GM21423 (cell line): ENCODE results near the gene TMPRSS6.

Experiments used
- ATAC-seq: cut with Tn5 transposase; IDR thresholded peaks from one replicate; pipeline ENCODE4 v1.9.1; 2021; ENCODE audit warnings: mild to moderate bottlenecking, moderate library complexity; ENCODE audit not compliant: unreplicated experiment

Gene TMPRSS6

GRCh38 chr22:37069719-37070118 is 39.8 kb downstream of the TMPRSS6 start:
- no peak for ATAC-seq

- ATAC-seq: no peak
Observed at GRCh38 chr22:37069319-37069718, 40.2 kb downstream of the TMPRSS6 start.

GRCh38 chr22:37068859-37069258 is 40.7 kb downstream of the TMPRSS6 start:
- ATAC-seq: no peak

- no peak for ATAC-seq
Observed at GRCh38 chr22:37067428-37067827, 42.1 kb downstream of the TMPRSS6 start.

DNA sequence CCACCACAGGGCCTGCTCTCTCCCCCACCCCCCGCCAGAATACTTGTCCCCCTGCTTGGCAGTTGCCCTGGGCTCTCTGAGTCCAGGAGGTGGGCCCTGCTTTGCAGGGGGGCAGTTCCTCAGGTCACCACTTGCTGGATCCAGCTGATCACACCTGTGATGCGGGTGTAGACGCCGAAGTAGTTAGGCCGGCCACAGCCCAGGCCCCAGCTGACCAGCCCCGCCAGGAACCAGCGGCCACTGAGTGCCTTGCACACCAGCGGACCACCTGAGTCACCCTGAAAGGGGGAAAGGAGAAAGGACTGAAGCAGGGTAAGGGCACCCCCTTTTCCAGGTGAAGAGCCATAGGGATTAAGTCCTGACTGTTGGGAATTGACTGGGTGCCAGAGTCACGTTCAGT is 43.6 kb downstream of the TMPRSS6 start:
- ATAC-seq: no peak

GRCh38 chr22:37065180-37065579 is 44.3 kb downstream of the TMPRSS6 start:
- no peak for ATAC-seq

- no peak for ATAC-seq
Observed at GRCh38 chr22:37064553-37064952, 45.0 kb downstream of the TMPRSS6 start.

GRCh38 chr22:37063431-37064420 is 45.8 kb downstream of the TMPRSS6 start:
- no peak for ATAC-seq

- no peak for ATAC-seq
Observed at GRCh38 chr22:37062702-37063381, 46.7 kb downstream of the TMPRSS6 start.

DNA sequence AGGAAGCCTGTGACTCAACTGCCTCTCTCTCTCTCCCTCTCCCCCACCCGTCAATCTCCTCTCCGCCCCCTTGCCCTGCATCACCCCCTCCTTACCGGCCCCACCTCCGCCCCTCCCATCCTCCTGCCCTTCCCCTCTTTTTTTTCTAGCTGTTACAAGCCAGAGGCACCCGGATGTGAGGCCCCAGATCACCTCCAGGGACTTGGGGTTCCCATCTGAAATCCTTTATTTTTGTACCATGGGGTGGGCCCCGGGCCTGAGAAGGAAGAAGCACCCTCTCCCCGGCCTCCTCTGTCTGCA is 47.2 kb downstream of the TMPRSS6 start:
- ATAC-seq: no peak

DNA sequence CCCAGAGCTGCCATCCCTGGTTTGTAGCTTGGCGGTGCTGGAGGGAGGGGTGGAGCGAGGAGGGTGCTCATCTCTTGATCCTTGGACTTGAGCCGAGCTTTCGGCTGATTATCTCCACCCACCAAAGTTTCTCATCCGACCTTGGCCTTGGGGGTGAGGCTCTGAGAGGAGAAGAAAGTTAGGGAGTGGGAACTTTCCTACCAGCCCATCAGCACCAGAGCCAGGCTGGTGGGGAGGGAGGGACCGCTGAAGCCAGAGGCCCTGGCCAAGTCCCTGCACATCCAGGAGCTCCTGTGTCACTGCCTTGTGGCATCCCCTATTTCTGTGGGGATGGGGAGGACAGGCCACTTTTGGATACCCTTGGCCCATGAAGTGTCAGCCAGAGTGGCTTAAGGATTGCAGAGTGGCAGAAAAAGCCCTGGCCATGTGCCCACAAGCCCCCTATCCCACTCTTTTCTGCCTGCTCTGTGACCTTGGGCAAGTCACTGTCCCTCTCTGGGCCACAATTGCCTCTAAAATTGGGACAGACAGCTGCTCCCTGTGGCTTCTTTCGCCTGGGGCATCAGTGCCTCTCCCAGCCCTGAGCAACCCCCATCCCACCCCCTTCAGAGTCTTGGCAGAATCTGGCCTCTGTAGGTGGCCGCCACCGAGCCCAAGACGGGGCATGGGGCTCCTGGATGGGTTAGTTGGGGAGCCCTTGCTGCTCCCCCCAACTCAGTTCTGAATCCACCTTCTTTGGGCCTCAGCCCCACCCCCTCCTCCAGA is 47.7 kb downstream of the TMPRSS6 start:
- ATAC-seq: no peak

DNA sequence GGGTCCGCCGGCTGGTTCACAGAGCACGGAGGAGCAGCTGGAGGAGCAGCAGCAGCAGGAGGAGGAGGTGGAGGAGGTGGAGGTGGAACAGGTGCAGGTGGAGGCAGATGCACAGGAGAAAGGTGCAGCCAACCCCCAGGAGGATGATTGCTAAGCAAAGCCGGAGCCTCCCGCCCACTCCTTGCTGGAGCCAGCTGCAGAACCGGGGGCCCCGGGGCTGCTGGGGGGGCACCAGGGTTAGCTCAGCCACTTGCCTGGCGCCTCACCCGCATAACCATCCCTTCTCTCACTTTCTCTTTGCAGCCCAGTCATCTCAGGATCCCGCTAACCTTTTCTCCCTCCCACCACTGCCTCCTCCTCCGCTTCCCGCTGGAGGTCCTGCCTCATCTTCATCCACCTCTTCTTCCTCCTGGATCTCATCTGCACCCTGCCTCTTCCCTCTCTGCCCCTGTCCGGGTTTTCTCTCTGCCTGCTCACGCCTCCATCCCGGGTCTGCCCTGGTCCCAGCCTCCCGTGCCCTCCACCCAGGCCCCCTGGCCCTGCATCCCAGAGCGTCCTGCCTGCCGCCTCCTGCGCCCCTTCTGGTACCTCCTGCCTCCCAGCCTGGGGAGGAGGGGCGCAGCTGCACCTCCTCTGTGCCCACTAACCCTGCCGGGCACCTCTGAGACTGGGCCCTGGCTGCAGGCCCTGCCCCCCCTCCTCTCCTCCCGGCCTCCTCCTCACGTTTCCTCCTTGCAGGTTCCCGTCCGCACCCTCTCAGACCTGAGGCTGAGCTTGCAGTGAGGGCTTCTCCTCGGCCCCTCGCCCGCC is 48.5 kb downstream of the TMPRSS6 start:
- no peak for ATAC-seq

- no peak for ATAC-seq
Observed at GRCh38 chr22:37059876-37060449, 49.5 kb downstream of the TMPRSS6 start.

DNA sequence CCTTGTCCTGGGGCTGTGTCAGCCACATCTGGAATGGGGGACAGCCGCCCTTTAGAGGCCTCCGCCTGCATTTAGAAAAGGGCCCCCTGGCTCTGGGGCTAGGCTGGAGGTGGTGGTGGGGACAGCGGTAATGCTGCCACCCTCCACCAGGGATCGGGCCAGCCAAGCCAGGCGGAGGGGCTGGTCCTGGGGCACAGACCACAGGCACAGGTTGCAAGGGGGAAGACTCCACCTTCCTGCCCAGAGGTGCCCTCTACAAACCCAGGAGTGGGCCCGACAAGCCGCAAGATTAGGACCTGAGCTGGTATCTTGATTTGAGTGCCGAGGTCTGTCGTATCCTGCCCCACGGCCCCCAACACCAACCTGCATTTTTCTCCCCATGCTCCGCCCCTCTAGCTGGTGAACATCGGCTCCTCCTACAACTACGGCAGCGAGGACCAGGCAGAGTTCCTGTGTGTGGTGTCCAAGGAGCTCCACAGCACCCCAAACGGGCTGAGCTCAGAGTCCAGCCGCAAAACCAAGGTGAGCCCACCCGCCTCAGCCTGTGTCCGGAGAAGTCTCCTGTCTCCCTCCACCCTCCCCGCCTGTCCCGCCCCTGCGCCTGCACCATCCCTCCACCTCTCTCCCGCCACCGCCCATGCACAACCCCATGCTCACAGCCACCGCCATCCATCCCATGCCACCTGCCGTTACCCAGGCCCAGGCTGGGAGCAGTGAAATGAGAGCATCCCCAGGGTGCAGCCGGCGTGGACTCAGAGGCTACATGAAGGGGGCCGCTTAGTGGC is 50.4 kb downstream of the TMPRSS6 start:
- ATAC-seq: no peak

DNA sequence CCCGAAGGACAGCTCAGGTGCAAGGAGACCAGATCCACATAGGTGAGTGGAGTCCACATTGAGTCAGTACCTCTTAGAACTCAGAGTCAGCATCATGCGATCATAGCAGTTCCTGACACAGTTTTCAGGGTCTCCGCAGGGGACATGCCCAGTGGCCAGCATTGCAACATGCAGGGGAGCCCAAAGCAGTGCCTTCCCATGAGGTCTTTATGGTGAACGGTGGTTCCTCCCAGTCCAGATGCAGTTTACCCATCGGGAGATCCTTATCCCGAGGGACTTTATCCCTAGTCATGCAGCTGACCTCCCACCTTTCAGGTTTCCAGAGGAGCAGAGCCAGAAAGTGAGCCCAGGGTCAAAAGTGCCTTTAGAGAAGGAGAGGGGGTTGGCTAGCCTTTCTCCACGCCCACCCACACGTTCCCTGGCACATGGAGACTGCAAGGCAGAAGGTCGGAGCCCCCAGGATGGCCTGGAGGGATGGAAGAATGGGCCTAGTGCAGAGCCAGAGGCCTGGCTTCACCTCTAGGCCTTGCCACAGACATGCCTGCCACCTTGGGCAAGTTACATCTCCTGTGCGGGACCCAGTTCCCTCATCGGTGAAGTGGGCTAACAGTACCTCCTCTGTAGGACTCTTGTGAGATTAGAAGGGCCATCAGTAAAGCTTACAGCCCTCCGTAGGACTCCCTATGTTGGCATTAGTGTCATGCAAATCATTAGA is 51.6 kb downstream of the TMPRSS6 start:
- ATAC-seq: no peak

DNA sequence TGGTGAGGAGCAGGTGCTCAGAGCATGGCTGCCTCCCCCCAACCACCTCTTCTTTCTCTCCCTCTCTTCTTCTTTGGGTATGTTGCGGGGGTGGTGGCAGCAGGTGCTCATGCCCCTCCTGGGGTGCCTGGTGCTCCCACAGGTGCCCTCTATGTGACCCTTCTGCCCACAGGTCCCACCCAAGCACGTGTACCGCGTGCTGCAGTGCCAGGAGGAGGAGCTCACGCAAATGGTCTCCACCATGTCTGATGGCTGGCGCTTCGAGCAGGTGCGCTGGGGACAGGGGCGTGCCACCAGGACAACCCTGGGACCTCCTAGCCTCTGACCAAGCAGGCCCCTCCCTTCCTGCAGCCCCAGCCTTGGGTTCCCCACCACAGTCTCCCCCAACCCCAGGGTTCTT is 52.3 kb downstream of the TMPRSS6 start:
- ATAC-seq: no peak

DNA sequence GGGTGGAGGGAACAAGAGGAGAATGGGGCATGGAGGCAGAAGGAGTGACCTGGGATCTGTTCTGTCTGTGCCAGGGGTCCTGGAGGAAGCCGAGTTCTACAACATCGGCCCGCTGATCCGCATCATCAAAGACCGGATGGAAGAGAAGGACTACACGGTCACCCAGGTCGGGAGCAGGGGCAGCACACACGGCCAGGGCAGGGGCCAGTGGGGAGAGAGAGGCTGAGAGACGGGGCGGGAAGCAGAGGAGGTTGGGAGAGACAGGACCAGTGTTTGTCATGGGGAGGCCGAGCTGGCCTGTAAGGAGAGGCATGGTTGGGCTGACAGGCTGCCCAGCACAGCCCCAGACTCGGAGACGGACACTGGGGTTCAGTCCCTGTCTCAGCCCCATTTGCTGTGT is 53.3 kb downstream of the TMPRSS6 start:
- no peak for ATAC-seq

GRCh38 chr22:37054600-37055365 is 54.7 kb downstream of the TMPRSS6 start:
- ATAC-seq: no peak
